HG03045 (cell line): ENCODE results near the gene SH2B2.
"Not testable (repeated sequence)": the region's sequence is repeated elsewhere in the genome, so short reads cannot be mapped to it uniquely, and the experiment has no call there.

ENCODE experiments used
- ATAC-seq: cut with Tn5 transposase; IDR thresholded peaks from one replicate; pipeline ENCODE4 v1.9.1; 2021; ENCODE audit warnings: mild to moderate bottlenecking, moderate library complexity; ENCODE audit not compliant: unreplicated experiment

Gene SH2B2

DNA sequence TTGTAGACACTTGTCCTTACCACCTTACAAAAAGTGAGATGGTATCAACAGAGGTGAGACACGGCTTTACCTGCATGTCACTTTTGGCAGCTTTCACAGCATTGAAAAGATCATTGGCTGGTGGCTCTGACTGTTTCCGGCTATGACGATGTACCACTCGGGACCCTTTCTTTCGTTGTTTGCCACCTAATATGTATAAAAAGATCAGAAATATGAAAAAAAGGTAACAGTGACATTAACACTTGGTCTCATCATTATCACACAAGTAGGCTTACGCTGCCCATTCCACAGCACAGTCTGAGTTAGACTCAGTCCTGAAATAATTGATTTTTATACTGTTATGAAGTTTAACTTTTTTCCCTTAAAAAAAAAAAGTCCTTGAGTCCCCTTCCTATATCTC, 40.5 kb downstream of the SH2B2 start:
- ATAC-seq: not testable (repeated sequence)

DNA sequence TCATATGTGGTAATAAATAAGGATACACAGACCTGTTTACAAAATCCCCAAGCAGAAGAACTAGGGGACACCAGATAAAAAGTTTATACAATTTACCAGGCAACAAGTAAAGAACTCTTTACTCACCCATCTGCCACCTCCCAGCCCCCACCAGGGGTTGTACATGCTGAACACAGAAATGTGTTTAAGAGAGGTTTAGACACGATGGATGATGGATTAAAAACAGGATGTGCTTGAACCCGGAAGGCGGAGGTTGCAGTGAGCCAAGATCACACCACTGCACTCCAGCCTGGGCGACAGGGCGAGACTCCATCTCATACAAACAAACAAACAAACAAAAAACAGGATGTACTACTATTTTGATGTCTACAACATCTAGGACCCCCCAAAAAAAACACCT, 42.2 kb downstream of the SH2B2 start:
- ATAC-seq: not testable (repeated sequence)

- ATAC-seq: not testable (repeated sequence)
Measured at GRCh38 chr7:102329366-102329765, 42.7 kb downstream of the SH2B2 start.

DNA sequence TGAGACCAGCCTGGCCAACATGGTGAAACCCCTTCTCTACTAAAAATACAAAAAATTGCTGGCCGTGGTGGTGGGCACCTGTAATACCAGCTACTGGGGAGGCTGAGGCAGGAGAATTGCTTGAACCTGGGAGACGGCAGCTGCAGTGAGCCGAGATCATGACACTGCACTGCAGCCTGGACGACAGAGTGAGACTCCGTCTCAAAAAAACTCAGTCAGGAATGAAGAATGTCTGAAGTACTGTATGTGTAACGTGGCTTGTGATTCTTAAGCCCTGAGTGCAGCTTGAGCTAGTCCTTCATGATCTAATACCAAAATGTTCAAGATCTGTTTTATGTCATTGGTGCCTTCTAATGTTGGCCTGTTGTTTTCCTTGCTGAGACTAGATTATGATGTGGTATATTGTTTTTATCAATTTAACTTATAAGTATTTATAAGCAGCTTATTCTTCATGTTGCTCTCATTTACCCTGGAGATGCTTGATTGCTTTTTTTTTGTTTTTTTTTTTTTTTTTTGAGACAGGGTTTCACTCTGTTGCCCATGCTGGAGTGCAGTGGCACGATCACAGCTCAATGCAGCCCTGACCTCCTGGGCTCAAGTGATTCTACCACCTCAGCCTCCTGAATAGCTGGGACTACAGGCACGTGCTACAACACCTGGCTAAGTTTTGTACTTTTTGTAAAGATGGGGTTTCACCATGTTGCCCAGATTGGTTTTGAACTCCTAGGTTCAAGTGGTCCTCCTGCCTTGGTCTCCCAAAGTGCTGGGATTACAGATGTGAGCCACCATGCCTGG, 44.2 kb downstream of the SH2B2 start:
- not testable (repeated sequence) for ATAC-seq

GRCh38 chr7:102335574-102335973, 48.9 kb downstream of the SH2B2 start:
- not testable (repeated sequence) for ATAC-seq

DNA sequence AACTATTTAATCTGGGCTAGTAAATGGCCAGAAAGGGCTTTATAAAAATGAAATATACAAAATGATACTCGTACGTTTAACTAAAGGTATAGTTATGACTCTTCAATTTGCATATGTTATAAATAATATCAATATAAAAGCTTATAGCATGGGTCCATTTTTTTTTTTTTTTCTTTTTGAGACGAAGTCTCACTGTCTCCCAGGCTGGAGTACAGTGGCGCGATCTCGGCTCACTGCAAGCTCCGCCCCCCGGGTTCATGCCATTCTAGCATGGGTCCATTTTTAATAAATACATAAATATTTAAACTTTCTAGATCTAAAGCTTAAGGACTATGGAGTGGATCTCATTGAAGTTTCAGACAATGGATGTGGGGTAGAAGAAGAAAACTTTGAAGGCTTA, 50.3 kb downstream of the SH2B2 start:
- not testable (repeated sequence) for ATAC-seq

- not testable (repeated sequence) for ATAC-seq
Measured at GRCh38 chr7:102337420-102337819, 50.8 kb downstream of the SH2B2 start.

DNA sequence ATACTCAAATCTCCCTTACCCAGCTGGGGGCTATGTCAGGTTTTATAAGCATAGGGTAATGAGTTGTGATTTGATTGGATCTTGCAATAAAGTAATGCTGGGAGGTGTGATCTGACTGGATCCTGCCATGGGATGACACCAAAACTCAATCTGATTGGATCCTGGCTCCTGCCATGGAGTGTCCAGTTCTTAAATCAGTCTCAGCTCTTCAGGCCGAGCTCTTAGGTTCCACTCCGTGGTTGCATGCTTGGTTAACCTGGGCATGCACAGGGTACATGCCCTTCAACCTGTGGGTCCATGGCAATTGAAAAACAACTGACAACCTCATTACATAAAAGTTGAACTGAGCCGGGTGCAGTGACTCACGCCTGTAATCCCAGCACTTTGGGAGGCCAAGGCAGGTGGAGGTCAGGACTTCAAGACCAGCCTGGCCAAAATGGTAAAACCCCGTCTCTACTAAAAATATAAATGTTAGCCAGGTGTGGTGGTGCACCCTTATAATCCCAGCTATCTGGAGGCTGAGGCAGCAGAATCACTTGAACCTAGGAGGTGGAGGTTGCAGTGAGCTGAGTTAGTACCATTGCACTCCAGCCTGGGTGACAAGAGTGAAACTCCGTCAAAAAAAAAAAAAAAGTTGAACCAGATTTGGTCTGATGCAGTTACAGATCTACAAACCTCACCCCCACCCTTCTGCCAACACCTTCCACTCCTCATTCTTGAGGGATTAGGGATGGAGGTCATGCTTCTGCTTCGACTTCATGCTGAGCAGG, 54.1 kb downstream of the SH2B2 start:
- not testable (repeated sequence) for ATAC-seq

- ATAC-seq: not testable (repeated sequence)
Measured at GRCh38 chr7:102346983-102347382, 60.3 kb downstream of the SH2B2 start.

GRCh38 chr7:102356344-102356743, 69.7 kb downstream of the SH2B2 start, which contains the start of gene SPDYE6:
SPDYE6 (minus strand) TSS chr7:102356444; CDS start chr7:102356023, 421 bp downstream.
- not testable (repeated sequence) for ATAC-seq

GRCh38 chr7:102363549-102364393, 77.1 kb downstream of the SH2B2 start:
- peak; percentile 99 for ATAC-seq

GRCh38 chr7:102364394-102364886, 77.8 kb downstream of the SH2B2 start:
- ATAC-seq: not testable (repeated sequence)

GRCh38 chr7:102365390-102365789, 78.7 kb downstream of the SH2B2 start:
- ATAC-seq: not testable (repeated sequence)

GRCh38 chr7:102370038-102370437, 83.4 kb downstream of the SH2B2 start:
- ATAC-seq: not testable (repeated sequence)
